Occipital lobe (tissue), 3 donors: ENCODE data around the gene PTCH2. TPM values are rescaled to one million over a fixed set of nuclear protein-coding genes. Genes with fewer than 3 reads are reported as not detected.

Experiments used
- DNase-seq: peaks from one replicate; lab custom pipeline; 2025; lab: John Stamatoyannopoulos, UW
- small RNA-seq: library from RNA; depleted of rRNA; stranded (forward); fragments of <200 nt; gene quantifications from one replicate; pipeline ENCODE3, GENCODE V24; 2014
- total RNA-seq: library from RNA; depleted of rRNA; stranded (reverse); fragments of >200 nt; gene quantifications from one replicate; pipeline ENCODE4 v1.2.3, GENCODE V29; 2014

PTCH2 gene
- total RNA-seq, 1 donor from 2014 or later: 1.4 TPM

DNA sequence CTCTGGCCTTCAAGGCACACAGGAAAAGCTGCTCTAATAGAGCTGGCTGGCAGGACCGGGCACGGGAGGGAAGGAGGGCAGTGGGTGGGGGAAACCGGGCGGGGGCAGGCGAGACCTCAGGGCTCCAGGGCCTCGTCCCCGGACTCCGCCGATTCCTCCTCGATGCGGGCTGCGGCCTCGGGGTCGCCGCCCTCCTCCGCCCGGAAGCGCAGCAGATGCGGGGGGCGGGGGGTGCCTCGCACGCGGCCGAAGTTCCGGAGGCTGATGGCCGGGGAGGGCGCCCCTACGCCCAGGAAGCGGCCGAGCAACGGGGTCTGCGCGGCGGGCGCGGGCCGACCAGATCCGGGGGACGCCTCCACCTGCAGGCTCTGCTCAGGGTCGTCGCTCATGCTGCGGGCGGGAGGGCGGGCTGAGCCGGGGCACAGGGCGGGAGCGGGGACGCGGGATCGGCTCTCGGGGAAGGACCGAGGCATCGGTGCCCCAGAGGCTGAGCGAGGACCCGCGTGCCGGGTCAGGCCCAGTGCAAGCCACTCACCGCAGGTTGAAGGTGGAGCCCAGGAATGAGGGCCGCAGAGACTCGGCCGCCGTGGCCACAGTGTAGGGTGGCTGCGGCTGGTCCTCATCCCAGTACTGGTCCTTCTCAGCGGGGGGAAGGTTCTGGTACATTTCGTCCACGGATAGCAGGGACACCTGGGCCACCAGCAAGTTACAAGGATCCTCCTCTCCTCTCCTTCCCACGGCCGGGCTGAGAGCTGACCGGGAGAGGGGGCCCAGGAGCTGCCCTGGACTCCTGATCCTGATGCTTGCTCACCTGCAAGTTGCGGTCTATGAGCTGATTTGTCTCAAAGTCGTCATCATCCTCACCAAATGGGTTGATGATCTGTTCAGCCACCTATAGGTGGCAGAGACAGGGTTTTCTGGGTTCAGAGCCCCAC lies 58.7 kb downstream of the PTCH2 start:
- DNase-seq: no peak

GRCh38 chr1:44783697-44784093 lies 59.4 kb downstream of the PTCH2 start:
- DNase-seq: no peak

DNA sequence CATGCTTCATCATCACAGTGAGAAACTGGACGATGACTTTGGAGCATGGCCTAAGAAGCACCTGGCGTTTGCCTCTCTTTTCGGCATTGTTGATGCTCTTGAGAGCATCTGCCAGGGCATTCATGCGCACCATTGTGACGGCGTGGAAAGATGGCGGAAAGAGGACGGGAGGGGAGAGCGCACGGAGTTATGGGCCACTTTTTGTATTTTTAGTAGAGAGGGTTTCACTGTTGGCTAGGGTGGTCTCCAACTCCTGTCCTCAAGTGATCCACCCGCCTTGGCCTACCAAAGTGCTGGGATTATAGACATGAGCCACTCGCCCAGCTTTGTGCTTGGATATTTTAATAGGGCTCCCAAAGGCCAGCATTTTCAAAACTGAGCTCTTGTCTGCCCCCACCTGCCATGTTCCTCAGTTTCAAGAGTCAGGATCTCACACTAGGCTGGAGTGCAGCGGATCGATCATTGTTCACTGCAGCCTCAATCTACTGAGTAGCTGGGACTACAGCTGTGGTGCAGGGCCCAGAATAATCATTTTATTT lies 62.4 kb downstream of the PTCH2 start:
- DNase-seq: no peak

DNA sequence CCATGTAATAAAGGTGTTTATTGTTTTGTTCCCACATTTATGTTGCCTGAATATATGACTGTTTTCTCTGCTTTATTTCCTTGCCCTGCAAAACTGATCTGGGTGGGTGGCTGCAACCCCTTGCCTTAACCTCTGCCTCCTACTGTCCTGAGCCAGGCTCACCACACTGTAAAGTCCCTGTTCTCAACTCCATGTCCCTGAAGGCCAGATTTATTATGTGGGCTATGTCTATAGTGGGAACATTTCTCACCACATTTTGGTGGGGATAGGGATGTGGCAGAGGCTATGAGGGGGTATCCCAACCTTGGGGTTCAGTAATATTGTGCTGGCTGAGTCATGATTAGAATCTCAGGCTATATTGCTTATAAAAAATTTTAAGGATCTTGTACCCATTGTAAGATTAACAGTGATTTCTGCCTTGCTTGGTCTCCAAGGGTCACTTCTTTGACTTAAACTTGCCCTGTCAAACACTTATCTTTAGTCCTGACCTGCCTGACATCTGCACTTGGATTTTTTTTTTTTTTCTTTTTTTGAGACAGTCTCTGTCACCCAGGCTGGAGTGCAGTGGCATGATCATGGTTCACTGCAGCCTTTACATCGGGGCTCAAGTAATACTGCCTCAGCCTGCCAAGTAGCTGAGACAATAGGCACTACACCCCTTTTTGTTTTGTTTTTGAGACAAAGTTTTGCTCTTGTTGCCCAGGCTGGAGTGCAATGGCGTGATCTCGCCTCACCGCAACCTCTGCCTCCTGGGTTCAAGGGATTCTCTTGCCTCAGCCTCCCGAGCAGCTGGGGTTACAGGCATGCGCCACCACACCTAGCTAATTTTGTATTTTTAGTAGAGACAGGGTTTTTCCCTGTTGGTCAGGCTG lies 64.1 kb downstream of the PTCH2 start:
- no peak for DNase-seq

- DNase-seq: no peak
Measured at GRCh38 chr1:44777969-44778635, 65.0 kb downstream of the PTCH2 start.

DNA sequence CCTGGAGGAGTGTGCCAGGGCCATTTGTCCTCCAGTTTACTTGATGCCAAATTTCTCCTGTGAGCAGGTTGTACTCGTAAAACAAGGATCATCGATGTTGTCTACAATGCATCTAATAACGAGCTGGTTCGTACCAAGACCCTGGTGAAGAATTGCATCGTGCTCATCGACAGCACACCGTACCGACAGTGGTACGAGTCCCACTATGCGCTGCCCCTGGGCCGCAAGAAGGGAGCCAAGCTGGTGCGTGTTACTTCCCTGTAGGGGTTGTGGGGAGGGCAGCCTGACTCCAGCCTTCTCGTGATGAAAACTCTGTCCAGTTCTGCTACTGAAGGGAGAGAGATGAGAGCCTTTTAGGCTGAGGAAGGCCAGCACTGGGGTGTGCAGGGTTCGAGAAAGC lies 65.5 kb downstream of the PTCH2 start:
- DNase-seq: no peak

GRCh38 chr1:44776730-44777068 lies 66.4 kb downstream of the PTCH2 start:
- DNase-seq: no peak

DNA sequence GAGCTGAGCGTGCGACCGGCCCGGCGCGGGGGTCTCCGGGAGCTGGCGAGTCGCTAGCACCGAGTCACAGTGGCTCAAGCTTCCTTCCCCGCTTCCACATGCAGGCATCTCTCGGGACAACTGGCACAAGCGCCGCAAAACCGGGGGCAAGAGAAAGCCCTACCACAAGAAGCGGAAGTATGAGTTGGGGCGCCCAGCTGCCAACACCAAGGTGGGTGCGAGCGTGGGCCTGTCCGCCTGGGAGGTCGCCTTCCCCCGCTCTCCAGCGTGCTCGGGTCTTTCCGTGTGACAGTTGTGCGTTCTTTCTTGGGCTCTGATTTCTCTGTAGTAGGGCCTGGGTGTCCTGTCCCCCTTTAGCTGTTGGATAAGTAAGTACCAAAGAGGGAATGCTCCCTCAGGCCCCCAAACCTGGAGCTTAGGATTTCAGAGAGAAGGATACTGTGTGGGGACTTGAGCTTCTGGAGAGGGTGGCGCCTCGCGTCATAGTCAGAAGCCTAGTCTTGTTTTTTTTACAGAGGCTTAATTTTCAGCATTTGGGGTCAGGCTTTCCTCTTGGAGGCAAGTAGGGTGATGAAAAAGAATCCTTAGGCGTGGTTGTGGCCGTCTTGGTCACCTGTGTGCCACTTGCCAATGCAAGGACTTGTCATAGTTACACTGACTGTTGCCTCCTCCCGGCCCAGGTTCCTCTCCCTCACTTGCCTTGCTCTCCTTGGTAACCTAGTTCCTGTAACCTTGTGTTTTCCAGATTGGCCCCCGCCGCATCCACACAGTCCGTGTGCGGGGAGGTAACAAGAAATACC lies 66.9 kb downstream of the PTCH2 start:
- DNase-seq: no peak

DNA sequence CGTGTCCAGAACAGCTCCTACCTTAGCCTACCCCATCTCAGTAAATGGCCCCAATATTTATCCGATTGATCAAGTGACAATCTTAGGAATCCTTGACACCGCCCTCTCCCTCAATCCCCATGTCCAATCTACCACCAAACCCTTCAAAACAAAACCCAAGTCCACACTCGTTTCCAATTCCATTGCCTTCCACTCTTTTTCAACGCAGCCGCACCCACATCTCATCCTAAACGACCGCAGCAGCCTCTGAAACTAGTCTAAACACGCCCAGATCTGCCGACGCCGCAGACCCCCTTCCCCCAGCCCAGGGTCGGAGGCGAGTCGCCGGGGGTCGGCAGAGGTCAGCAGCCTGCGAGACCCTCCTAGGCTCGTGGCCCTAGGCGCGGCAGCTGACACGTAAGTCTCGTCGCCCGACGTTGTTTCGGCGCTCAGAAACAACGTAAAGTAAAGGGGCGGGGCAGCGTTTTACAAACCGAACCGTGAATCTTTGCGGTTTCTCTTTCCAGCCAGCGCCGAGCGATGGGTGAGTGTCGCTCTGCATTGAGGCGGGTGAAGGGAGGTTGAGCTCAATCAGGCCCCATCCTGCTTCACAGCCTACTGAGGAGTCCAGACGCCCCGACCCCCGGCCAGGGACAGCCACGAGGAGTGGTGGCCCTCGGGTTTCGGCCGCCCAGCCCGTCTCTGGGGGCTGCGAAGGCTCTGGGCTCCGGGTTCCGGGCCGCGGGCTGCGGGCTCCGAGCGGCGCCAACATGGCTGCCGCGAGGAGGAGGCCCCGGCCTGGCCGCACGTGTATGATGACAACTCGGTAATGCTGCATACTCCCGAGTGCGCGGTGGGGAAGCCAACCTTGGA lies 67.7 kb downstream of the PTCH2 start, which contains the start of gene RPS8:
Gene RPS8, plus strand, starts transcription at position 463 of the 852 bp plus-strand sequence. Its CDS starts 57 bp downstream, at position 520.
- peak; percentile 86 for DNase-seq

Small RNA genes within 50 kb of the gene (small RNA-seq; reads per million reads assigned to genes)
- gene AL136380.1: not detected
- gene SNORD38A: 68.1 reads per million, percentile 96 among the genes with 10 or more reads in this experiment
- gene SNORD38B: not detected
- 2,042 reads per million, percentile 99 among the genes with 10 or more reads in this experiment for gene SNORD46
- gene SNORD55: not detected

Other genes starting within 250 kb of the PTCH2 start
- 3.7 TPM for gene TMEM53, start 168.8 kb downstream of the PTCH2 start, total RNA-seq
- 2.8 TPM for gene ARMH1, start 168.5 kb downstream of the PTCH2 start, total RNA-seq
- not detected for gene RNU5D-1, start 112.1 kb downstream of the PTCH2 start, total RNA-seq
- gene KIF2C, start 103.4 kb downstream of the PTCH2 start, total RNA-seq: 2.5 TPM
- 1,634 TPM for gene RPS8, start 67.7 kb downstream of the PTCH2 start, total RNA-seq
- gene BEST4, start 55.1 kb downstream of the PTCH2 start, total RNA-seq: 0.16 TPM
- 10.0 TPM for gene PLK3, start 42.9 kb downstream of the PTCH2 start, total RNA-seq
- gene DYNLT4, start 35.9 kb downstream of the PTCH2 start, total RNA-seq: not detected
- 0.47 TPM for gene BTBD19, start 34.7 kb downstream of the PTCH2 start, total RNA-seq
- gene EIF2B3, start 143.3 kb upstream of the PTCH2 start, total RNA-seq: 33.1 TPM
- 17.6 TPM for gene HECTD3, start 168.1 kb upstream of the PTCH2 start, total RNA-seq
- gene UROD, start 169.0 kb upstream of the PTCH2 start, total RNA-seq: 61.8 TPM